Peyer's patch (tissue), 4 donors: ENCODE measurements around the gene NSL1. TPM values are rescaled to one million over a fixed set of nuclear protein-coding genes. Genes with fewer than 3 reads are reported as not detected.

ENCODE experiments used
- DNase-seq, 3 donors: peaks; one replicate each; pipeline ENCODE4 v3.0.0-alpha.2; 2017 to 2019
- H3K27ac ChIP-seq, 4 donors: fragments of 200-600 bp; sonication (generic); one replicate each; pipeline ENCODE4 v1.5.1; 2016 to 2019
- H3K27me3 ChIP-seq, 2 donors: fragments of 200-600 bp; sonication (generic); one replicate each; pipeline ENCODE4 v1.5.1; 2019
- H3K36me3 ChIP-seq, 3 donors: fragments of 200-600 bp; sonication (generic); one replicate each; pipeline ENCODE4 v1.5.1; 2016 to 2019
- H3K4me1 ChIP-seq, 4 donors: fragments of 200-600 bp; sonication (generic); one replicate each; pipeline ENCODE4 v1.5.1; 2016 to 2019
- H3K4me3 ChIP-seq, 4 donors: fragments of 200-600 bp; sonication (generic); 1 replicate in 3 of 4; 2 replicates in 1 of 4; pipeline ENCODE4 v1.5.1; 2016 to 2019; ENCODE audit warnings: mild to moderate bottlenecking in 1 of 4
- H3K9me3 ChIP-seq, 4 donors: fragments of 200-600 bp; sonication (generic); one replicate each; pipeline ENCODE4 v1.5.1; 2016 to 2019; ENCODE audit warnings: mild to moderate bottlenecking in 1 of 4
- POLR2A ChIP-seq, 2 donors: fragments of 450-650 bp; IDR thresholded peaks; one replicate each; pipeline ENCODE4 v1.5.1; 2017; ENCODE audit warnings: antibody characterized with exemption in 2 of 2, mild to moderate bottlenecking in 2 of 2, moderate library complexity in 2 of 2
- total RNA-seq, 4 donors: library from RNA; depleted of rRNA; stranded (reverse); fragments of >200 nt; gene quantifications; one replicate each; pipeline ENCODE4 v1.1.0, GENCODE V29; 2016
- TF ChIP-seq, protein P1 (sequence below), 6 experiments: fragments of 450-650 bp in 4 of 6; fragments of 200-600 bp in 2 of 6; sonication (generic) in 1 of 6; IDR thresholded peaks; one replicate each; pipeline ENCODE4 v1.5.1; 2017 to 2019; ENCODE audit warnings: antibody characterized with exemption in 6 of 6, mild to moderate bottlenecking in 3 of 6, moderate library complexity in 1 of 6

NSL1 gene
- total RNA-seq, 4 donors from 2014 or later, result 29.2 to 61.9 (median 39.0) TPM

- Histone ChIP-seq H3K36me3 (no peaks in the 10 kb centered on the region), H3K27ac (no peak overlapping the region), H3K4me3 (no peak overlapping the region), H3K4me1 (peaks cover 0 to 5% (median under 1%) of the 10 kb centered on the region in 4 donors), H3K27me3 (no peaks in the 10 kb centered on the region), H3K9me3 (no peaks in the 10 kb centered on the region)
- no peak for DNase-seq
- TF ChIP-seq, protein P1, sequence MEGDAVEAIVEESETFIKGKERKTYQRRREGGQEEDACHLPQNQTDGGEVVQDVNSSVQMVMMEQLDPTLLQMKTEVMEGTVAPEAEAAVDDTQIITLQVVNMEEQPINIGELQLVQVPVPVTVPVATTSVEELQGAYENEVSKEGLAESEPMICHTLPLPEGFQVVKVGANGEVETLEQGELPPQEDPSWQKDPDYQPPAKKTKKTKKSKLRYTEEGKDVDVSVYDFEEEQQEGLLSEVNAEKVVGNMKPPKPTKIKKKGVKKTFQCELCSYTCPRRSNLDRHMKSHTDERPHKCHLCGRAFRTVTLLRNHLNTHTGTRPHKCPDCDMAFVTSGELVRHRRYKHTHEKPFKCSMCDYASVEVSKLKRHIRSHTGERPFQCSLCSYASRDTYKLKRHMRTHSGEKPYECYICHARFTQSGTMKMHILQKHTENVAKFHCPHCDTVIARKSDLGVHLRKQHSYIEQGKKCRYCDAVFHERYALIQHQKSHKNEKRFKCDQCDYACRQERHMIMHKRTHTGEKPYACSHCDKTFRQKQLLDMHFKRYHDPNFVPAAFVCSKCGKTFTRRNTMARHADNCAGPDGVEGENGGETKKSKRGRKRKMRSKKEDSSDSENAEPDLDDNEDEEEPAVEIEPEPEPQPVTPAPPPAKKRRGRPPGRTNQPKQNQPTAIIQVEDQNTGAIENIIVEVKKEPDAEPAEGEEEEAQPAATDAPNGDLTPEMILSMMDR (IDR thresholded peaks at IDR 0.05), result no peak
- TF ChIP-seq POLR2A (IDR thresholded peaks at IDR 0.05), result no peak
These were observed 103.1 kb downstream of the NSL1 start for GRCh38 chr1:212688341-212689047.

GRCh38 chr1:212687811-212688210 lies 103.8 kb downstream of the NSL1 start:
- H3K27me3 ChIP-seq, result no peaks in the 10 kb centered on the region
- no peak overlapping the region for H3K27ac ChIP-seq
- no peaks in the 10 kb centered on the region for H3K9me3 ChIP-seq
- peaks cover 0 to 8% (median 3%) of the 10 kb centered on the region in 4 donors for H3K4me1 ChIP-seq
- DNase-seq, result no peak
- TF ChIP-seq POLR2A (IDR thresholded peaks at IDR 0.05), result no peak
- TF ChIP-seq, protein P1 (IDR thresholded peaks at IDR 0.05), result no peak
- no peak overlapping the region for H3K4me3 ChIP-seq
- no peaks in the 10 kb centered on the region for H3K36me3 ChIP-seq

GRCh38 chr1:212686591-212686990 lies 105.0 kb downstream of the NSL1 start:
- no peaks in the 10 kb centered on the region for H3K9me3 ChIP-seq
- no peak for DNase-seq
- peaks cover 0 to 8% (median 3%) of the 10 kb centered on the region in 4 donors for H3K4me1 ChIP-seq
- H3K27me3 ChIP-seq, result no peaks in the 10 kb centered on the region
- no peaks in the 10 kb centered on the region for H3K36me3 ChIP-seq
- no peak overlapping the region for H3K27ac ChIP-seq
- H3K4me3 ChIP-seq, result no peak overlapping the region
- no peak for TF ChIP-seq POLR2A (IDR thresholded peaks at IDR 0.05)

- Histone ChIP-seq H3K4me3 (no peak overlapping the region), H3K4me1 (peaks cover 0 to 8% (median 3%) of the 10 kb centered on the region in 4 donors), H3K27ac (no peak overlapping the region), H3K9me3 (no peaks in the 10 kb centered on the region), H3K36me3 (no peaks in the 10 kb centered on the region), H3K27me3 (no peaks in the 10 kb centered on the region)
- no peak for TF ChIP-seq POLR2A (IDR thresholded peaks at IDR 0.05)
- TF ChIP-seq, protein P1 (IDR thresholded peaks at IDR 0.05), result no peak
- DNase-seq, result no peak
These were observed 105.5 kb downstream of the NSL1 start for GRCh38 chr1:212686069-212686468.

GRCh38 chr1:212685429-212685828 lies 106.1 kb downstream of the NSL1 start:
- H3K36me3 ChIP-seq, result no peaks in the 10 kb centered on the region
- H3K27ac ChIP-seq, result no peak overlapping the region
- no peaks in the 10 kb centered on the region for H3K9me3 ChIP-seq
- TF ChIP-seq, protein P1 (IDR thresholded peaks at IDR 0.05), result no peak
- no peak for TF ChIP-seq POLR2A (IDR thresholded peaks at IDR 0.05)
- no peak overlapping the region for H3K4me3 ChIP-seq
- peaks cover 0 to 8% (median 3%) of the 10 kb centered on the region in 4 donors for H3K4me1 ChIP-seq
- DNase-seq, result no peak
- H3K27me3 ChIP-seq, result no peaks in the 10 kb centered on the region

GRCh38 chr1:212684521-212685090 lies 107.0 kb downstream of the NSL1 start:
- no peaks in the 10 kb centered on the region for H3K36me3 ChIP-seq
- H3K27me3 ChIP-seq, result no peaks in the 10 kb centered on the region
- H3K9me3 ChIP-seq, result no peaks in the 10 kb centered on the region
- peaks cover 0 to 8% (median 3%) of the 10 kb centered on the region in 4 donors for H3K4me1 ChIP-seq
- no peak overlapping the region for H3K27ac ChIP-seq
- DNase-seq, result no peak
- H3K4me3 ChIP-seq, result no peak overlapping the region
- TF ChIP-seq, protein P1 (IDR thresholded peaks at IDR 0.05), result no peak
- TF ChIP-seq POLR2A (IDR thresholded peaks at IDR 0.05), result no peak
